HG03575 (cell line): ENCODE measurements around the gene PIGM.

Experiments
- ATAC-seq: cut with Tn5 transposase; IDR thresholded peaks from one replicate; pipeline ENCODE4 v1.9.1; 2021; ENCODE audit not compliant: unreplicated experiment, insufficient number of reproducible peaks, low FRiP score; ENCODE audit errors: extremely low read depth

Gene PIGM

GRCh38 chr1:160028426-160028825 lies 3.4 kb downstream of the PIGM start:
- no peak for ATAC-seq

- no peak for ATAC-seq
These were observed 6.5 kb downstream of the PIGM start for GRCh38 chr1:160025314-160025713.

GRCh38 chr1:160024195-160024905 lies 7.4 kb downstream of the PIGM start:
- ATAC-seq: no peak

- no peak for ATAC-seq
These were observed 9.2 kb downstream of the PIGM start for GRCh38 chr1:160022330-160023310.

GRCh38 chr1:160021376-160022074 lies 10.3 kb downstream of the PIGM start:
- ATAC-seq: no peak

- no peak for ATAC-seq
These were observed 11.6 kb downstream of the PIGM start for GRCh38 chr1:160020196-160020595.

GRCh38 chr1:160018900-160019299 lies 12.9 kb downstream of the PIGM start:
- ATAC-seq: no peak

GRCh38 chr1:160018347-160018746 lies 13.4 kb downstream of the PIGM start:
- ATAC-seq: no peak

- no peak for ATAC-seq
These were observed 14.2 kb downstream of the PIGM start for GRCh38 chr1:160017592-160017991.

GRCh38 chr1:160011781-160012180 lies 20.0 kb downstream of the PIGM start:
- ATAC-seq: no peak

- no peak for ATAC-seq
These were observed 22.0 kb downstream of the PIGM start for GRCh38 chr1:160009801-160010200.

- ATAC-seq: no peak
These were observed 22.7 kb downstream of the PIGM start for GRCh38 chr1:160009081-160009480.

- no peak for ATAC-seq
These were observed 24.1 kb downstream of the PIGM start for GRCh38 chr1:160007577-160008200.

- ATAC-seq: no peak
These were observed 25.4 kb downstream of the PIGM start for GRCh38 chr1:160006312-160006940.

GRCh38 chr1:160005070-160005469 lies 26.7 kb downstream of the PIGM start:
- ATAC-seq: no peak

- no peak for ATAC-seq
These were observed 27.4 kb downstream of the PIGM start for GRCh38 chr1:160004425-160004824.

- ATAC-seq: no peak
These were observed 27.8 kb downstream of the PIGM start for GRCh38 chr1:160004001-160004400.

- no peak for ATAC-seq
These were observed 30.4 kb downstream of the PIGM start for GRCh38 chr1:160001440-160001839.

- ATAC-seq: no peak
These were observed 32.6 kb downstream of the PIGM start for GRCh38 chr1:159999204-159999603.
